Right atrium auricular region (tissue), 2 donors: ENCODE data around the gene NSRP1. TPM values are rescaled to one million over a fixed set of nuclear protein-coding genes. Genes with fewer than 3 reads are reported as not detected.

Experiments
- DNase-seq: peaks from one replicate; pipeline ENCODE4 v3.0.0-alpha.2; 2019; ENCODE audit warnings: low spot score
- H3K27ac ChIP-seq, 2 donors: fragments of 200-600 bp; sonication (generic); 1 replicate in 1 of 2; 2 replicates in 1 of 2; pipeline ENCODE4 v1.5.1; 2016 to 2019
- H3K27me3 ChIP-seq, 2 donors: fragments of 200-600 bp; sonication (generic); one replicate each; pipeline versions ENCODE4 v1.5.1 to v1.6.0; 2017 to 2019
- H3K36me3 ChIP-seq: fragments of 200-600 bp; sonication (generic); one replicate; pipeline ENCODE4 v1.5.1; 2016
- H3K4me1 ChIP-seq, 2 donors: fragments of 200-600 bp; sonication (generic); one replicate each; pipeline versions ENCODE4 v1.5.1 to v1.6.0; 2017 to 2019
- H3K4me3 ChIP-seq, 2 donors: fragments of 200-600 bp; sonication (generic); 1 replicate in 1 of 2; 2 replicates in 1 of 2; pipeline ENCODE4 v1.5.1; 2017 to 2019; ENCODE audit warnings: mild to moderate bottlenecking in 1 of 2, moderate library complexity in 1 of 2
- H3K9me3 ChIP-seq, 2 donors: fragments of 200-600 bp; sonication (generic); one replicate each; pipeline ENCODE4 v1.5.1; 2019
- total RNA-seq, 2 donors: library from RNA; depleted of rRNA; stranded (reverse); fragments of >200 nt; gene quantifications; one replicate each; pipeline ENCODE4 v1.1.0, GENCODE V29; 2016
- TF ChIP-seq, protein P1 (sequence below), 2 donors: fragments of 200-600 bp; sonication (generic); IDR thresholded peaks; one replicate each; pipeline ENCODE4 v1.5.1; 2019; ENCODE audit warnings: antibody characterized with exemption in 2 of 2

NSRP1 gene
- total RNA-seq, 2 donors from 2014 or later = 14.7 to 16.6 TPM

- TF ChIP-seq, protein P1, sequence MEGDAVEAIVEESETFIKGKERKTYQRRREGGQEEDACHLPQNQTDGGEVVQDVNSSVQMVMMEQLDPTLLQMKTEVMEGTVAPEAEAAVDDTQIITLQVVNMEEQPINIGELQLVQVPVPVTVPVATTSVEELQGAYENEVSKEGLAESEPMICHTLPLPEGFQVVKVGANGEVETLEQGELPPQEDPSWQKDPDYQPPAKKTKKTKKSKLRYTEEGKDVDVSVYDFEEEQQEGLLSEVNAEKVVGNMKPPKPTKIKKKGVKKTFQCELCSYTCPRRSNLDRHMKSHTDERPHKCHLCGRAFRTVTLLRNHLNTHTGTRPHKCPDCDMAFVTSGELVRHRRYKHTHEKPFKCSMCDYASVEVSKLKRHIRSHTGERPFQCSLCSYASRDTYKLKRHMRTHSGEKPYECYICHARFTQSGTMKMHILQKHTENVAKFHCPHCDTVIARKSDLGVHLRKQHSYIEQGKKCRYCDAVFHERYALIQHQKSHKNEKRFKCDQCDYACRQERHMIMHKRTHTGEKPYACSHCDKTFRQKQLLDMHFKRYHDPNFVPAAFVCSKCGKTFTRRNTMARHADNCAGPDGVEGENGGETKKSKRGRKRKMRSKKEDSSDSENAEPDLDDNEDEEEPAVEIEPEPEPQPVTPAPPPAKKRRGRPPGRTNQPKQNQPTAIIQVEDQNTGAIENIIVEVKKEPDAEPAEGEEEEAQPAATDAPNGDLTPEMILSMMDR (IDR thresholded peaks at IDR 0.05) = no peak
- no peak overlapping the region for H3K27ac ChIP-seq
- H3K4me1 ChIP-seq = no peaks in the 10 kb centered on the region
- no peaks in the 10 kb centered on the region for H3K27me3 ChIP-seq
- no peaks in the 10 kb centered on the region for H3K36me3 ChIP-seq
- no peak for DNase-seq
- H3K4me3 ChIP-seq = no peak overlapping the region
- no peaks in the 10 kb centered on the region for H3K9me3 ChIP-seq
These were observed 102.2 kb downstream of the NSRP1 start for GRCh38 chr17:30218799-30219198.

DNA sequence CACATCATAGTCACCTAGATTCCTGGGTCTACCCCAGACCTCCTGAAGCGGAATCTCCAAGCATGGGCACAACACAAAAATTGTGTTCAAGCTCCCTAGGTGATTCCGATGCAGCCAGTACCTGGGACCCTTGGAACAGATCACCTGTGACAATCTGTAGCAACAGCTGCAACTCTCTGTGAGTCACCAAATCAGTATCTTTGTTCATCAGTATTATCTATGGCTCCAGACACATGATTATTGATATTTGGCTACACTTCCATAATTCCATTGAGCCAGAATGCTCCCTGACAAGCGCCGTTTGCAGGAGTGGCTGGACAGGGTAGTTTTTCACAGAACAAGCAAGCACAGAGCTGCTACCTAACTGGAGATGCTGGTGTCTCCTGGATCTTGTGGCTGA is 102.7 kb downstream of the NSRP1 start:
- no peaks in the 10 kb centered on the region for H3K27me3 ChIP-seq
- no peak overlapping the region for H3K27ac ChIP-seq
- TF ChIP-seq, protein P1 (IDR thresholded peaks at IDR 0.05) = no peak

GRCh38 chr17:30219833-30220232 is 103.2 kb downstream of the NSRP1 start:
- Histone ChIP-seq H3K4me1 (no peaks in the 10 kb centered on the region), H3K4me3 (no peak overlapping the region), H3K27ac (no peak overlapping the region), H3K9me3 (no peaks in the 10 kb centered on the region), H3K27me3 (no peaks in the 10 kb centered on the region), H3K36me3 (no peaks in the 10 kb centered on the region)
- no peak for DNase-seq
- TF ChIP-seq, protein P1 (IDR thresholded peaks at IDR 0.05) = no peak

More for the DNA sequence above, 102.7 kb downstream of the NSRP1 start:
- DNase-seq = no peak
- H3K4me3 ChIP-seq = no peak overlapping the region
- H3K4me1 ChIP-seq = no peaks in the 10 kb centered on the region
- H3K36me3 ChIP-seq = no peaks in the 10 kb centered on the region
- H3K9me3 ChIP-seq = no peaks in the 10 kb centered on the region

DNA sequence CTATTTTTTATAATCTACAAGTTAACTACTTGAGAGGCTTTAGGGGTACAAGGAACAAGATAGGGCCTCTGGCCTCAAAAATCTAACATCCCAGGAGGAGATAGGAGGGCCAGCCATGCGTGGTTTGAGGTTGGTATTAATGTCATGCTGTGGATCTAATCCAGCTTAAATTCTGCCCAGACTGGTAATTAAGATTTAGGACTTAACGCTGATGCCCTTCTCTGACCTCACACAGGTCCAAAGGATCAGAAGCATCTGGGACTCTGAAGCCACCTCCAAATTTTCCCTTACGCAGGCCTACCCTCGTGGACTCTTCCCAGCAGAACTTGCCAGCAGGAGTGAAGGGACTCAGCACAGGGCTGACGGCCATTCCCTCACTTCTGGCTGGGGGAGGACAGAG is 103.8 kb downstream of the NSRP1 start:
- no peak overlapping the region for H3K4me3 ChIP-seq
- H3K4me1 ChIP-seq = no peaks in the 10 kb centered on the region
- H3K27ac ChIP-seq = no peak overlapping the region
- no peaks in the 10 kb centered on the region for H3K36me3 ChIP-seq
- no peak for DNase-seq
- TF ChIP-seq, protein P1 (IDR thresholded peaks at IDR 0.05) = no peak
- no peaks in the 10 kb centered on the region for H3K27me3 ChIP-seq
- no peaks in the 10 kb centered on the region for H3K9me3 ChIP-seq

GRCh38 chr17:30221346-30221745 is 104.7 kb downstream of the NSRP1 start:
- no peak overlapping the region for H3K4me3 ChIP-seq
- no peak for DNase-seq
- no peaks in the 10 kb centered on the region for H3K36me3 ChIP-seq
- no peak overlapping the region for H3K27ac ChIP-seq
- TF ChIP-seq, protein P1 (IDR thresholded peaks at IDR 0.05) = no peak
- no peaks in the 10 kb centered on the region for H3K9me3 ChIP-seq
- no peaks in the 10 kb centered on the region for H3K4me1 ChIP-seq
- H3K27me3 ChIP-seq = no peaks in the 10 kb centered on the region

DNA sequence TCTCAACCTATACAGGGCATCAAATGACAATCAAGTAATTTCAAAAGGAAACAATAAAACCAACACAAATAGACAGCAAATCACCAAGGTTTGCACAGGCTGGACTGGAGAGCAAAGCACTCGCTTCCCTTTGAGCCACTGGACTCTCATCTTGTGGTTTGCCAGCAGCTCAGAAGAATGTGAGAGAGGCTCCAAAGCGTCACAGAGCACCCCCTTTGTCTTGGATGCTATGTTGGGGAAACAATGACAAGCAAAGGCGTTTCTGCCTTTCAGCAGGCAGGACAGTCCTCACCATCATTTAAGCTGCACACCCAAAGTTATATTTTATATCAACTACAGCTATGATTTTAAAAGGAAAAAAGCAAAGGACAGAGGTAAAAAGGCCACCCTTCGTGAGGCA is 105.6 kb downstream of the NSRP1 start:
- Histone ChIP-seq H3K27me3 (no peaks in the 10 kb centered on the region), H3K36me3 (no peaks in the 10 kb centered on the region), H3K4me1 (no peaks in the 10 kb centered on the region), H3K4me3 (no peak overlapping the region), H3K9me3 (no peaks in the 10 kb centered on the region), H3K27ac (no peak overlapping the region)
- TF ChIP-seq, protein P1 (IDR thresholded peaks at IDR 0.05) = no peak
- no peak for DNase-seq
